ENCODE data around the gene CDH13.

DNA sequence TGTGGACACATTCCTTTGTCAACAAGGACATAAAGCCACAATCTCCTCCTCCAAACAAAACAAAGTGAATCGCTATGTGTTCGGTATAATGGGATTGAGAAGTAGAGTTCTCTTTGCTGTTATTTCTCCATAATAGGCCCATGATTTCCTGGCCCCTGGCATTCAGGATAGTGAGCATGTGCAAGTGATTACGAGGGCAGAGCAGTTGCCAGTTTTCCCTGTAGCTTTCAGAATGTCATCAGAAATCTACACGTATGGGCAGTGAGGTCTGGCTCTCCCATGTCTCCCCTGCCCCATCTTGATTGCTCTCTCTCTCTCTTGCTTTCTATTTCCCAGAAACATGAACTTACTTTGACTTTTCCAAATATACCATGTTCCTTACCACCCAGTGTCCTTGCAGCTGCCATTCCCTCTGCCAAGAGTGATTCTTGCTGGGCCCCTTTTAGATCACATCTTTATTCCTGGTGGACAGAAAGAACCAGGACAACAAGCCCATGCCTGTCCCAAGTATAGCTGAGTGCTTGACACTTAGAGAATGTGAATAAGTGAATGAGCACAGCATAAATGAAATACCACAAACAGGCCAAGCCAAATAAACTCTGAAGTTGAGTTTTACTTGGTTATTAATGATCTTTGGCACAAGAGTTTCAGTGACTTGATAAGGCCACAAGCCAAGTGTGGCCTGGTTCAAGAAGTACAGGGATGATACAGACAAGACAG, 273.1 kb downstream of the CDH13 start:
- TF ChIP-seq CBFB (IDR thresholded peaks at IDR 0.05; ENCODE audit: low read depth) (no peak), FOS (IDR thresholded peaks at IDR 0.05; ENCODE audit: borderline replicate concordance, extremely low read depth, insufficient read length) (no peak), SUZ12 (IDR thresholded peaks at IDR 0.05; ENCODE audit: unreplicated experiment) (no peak), SIN3A (IDR thresholded peaks at IDR 0.05; ENCODE audit: low read depth, low read length) (no peak), SP1 (IDR thresholded peaks at IDR 0.05; ENCODE audit: low read depth, low read length) (no peak), NR2C1 (IDR thresholded peaks at IDR 0.05) (no peak), POLR2A (IDR thresholded peaks at IDR 0.05; ENCODE audit: low read depth, low read length) (no peak), CEBPB (IDR thresholded peaks at IDR 0.05; ENCODE audit: borderline replicate concordance in 1 of 2, low read depth in 2 of 2, low read length in 2 of 2) (no peak), BACH1 (IDR thresholded peaks at IDR 0.05; ENCODE audit: borderline replicate concordance) (no peak), EZH2 (IDR thresholded peaks at IDR 0.05; ENCODE audit: borderline replicate concordance, control insufficient read depth, low read depth, low read length) (no peak), ZZZ3 (IDR thresholded peaks at IDR 0.05; ENCODE audit: control insufficient read depth, insufficient read length, low read depth) (no peak)
- TF ChIP-seq, protein P1, sequence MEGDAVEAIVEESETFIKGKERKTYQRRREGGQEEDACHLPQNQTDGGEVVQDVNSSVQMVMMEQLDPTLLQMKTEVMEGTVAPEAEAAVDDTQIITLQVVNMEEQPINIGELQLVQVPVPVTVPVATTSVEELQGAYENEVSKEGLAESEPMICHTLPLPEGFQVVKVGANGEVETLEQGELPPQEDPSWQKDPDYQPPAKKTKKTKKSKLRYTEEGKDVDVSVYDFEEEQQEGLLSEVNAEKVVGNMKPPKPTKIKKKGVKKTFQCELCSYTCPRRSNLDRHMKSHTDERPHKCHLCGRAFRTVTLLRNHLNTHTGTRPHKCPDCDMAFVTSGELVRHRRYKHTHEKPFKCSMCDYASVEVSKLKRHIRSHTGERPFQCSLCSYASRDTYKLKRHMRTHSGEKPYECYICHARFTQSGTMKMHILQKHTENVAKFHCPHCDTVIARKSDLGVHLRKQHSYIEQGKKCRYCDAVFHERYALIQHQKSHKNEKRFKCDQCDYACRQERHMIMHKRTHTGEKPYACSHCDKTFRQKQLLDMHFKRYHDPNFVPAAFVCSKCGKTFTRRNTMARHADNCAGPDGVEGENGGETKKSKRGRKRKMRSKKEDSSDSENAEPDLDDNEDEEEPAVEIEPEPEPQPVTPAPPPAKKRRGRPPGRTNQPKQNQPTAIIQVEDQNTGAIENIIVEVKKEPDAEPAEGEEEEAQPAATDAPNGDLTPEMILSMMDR (IDR thresholded peaks at IDR 0.05 in 2 of 3, conservative IDR thresholded peaks at IDR 0.05 in 1 of 3; ENCODE audit: control insufficient read depth in 2 of 3, extremely low read depth in 1 of 3, insufficient read depth in 1 of 3, low read depth in 3 of 3, low read length in 3 of 3) = no peak
